HTR-8/SVneo (cell line): ENCODE data around the gene DGKD.

Source experiments
- DNase-seq: peaks from one replicate; pipeline ENCODE4 v3.0.0; 2011; ENCODE audit warnings: low spot score, mixed read lengths; ENCODE audit not compliant: insufficient read length
- FAIRE-seq: peaks from 2 replicates; lab custom pipeline; 2011; peaks lifted over from hg19 to GRCh38; lab: Jason Lieb, UNC

DGKD gene

GRCh38 chr2:233469261-233470010, 115.1 kb downstream of the DGKD start:
- FAIRE-seq (no peak), DNase-seq (no peak)

GRCh38 chr2:233470011-233470687, 115.9 kb downstream of the DGKD start:
- FAIRE-seq (no peak), DNase-seq (no peak)

GRCh38 chr2:233470839-233471238, 116.5 kb downstream of the DGKD start:
- FAIRE-seq = no peak
- no peak for DNase-seq

GRCh38 chr2:233471291-233472035, 117.2 kb downstream of the DGKD start:
- FAIRE-seq (no peak), DNase-seq (no peak)

- no peak for DNase-seq
- no peak for FAIRE-seq
Measured at GRCh38 chr2:233473386-233473791, 119.1 kb downstream of the DGKD start.

- DNase-seq (no peak), FAIRE-seq (no peak)
Measured at GRCh38 chr2:233473878-233474277, 119.6 kb downstream of the DGKD start.

- no peak for DNase-seq
- FAIRE-seq = no peak
Measured at GRCh38 chr2:233474308-233475160, 120.2 kb downstream of the DGKD start.

GRCh38 chr2:233476063-233476410, 121.7 kb downstream of the DGKD start:
- DNase-seq (no peak), FAIRE-seq (no peak)

GRCh38 chr2:233476651-233477547, 122.6 kb downstream of the DGKD start:
- no peak for DNase-seq
- FAIRE-seq = no peak

GRCh38 chr2:233477548-233478433, 123.5 kb downstream of the DGKD start:
- no peak for DNase-seq
- FAIRE-seq = no peak

- FAIRE-seq = no peak
- DNase-seq = no peak
Measured at GRCh38 chr2:233479616-233480489, 125.6 kb downstream of the DGKD start.

GRCh38 chr2:233480490-233481202, 126.4 kb downstream of the DGKD start:
- DNase-seq = no peak
- FAIRE-seq = no peak

- no peak for FAIRE-seq
- no peak for DNase-seq
Measured at GRCh38 chr2:233481368-233482142, 127.3 kb downstream of the DGKD start.

GRCh38 chr2:233482616-233483015, 128.3 kb downstream of the DGKD start:
- DNase-seq (no peak), FAIRE-seq (no peak)

- DNase-seq (no peak), FAIRE-seq (no peak)
Measured at GRCh38 chr2:233485726-233486125, 131.4 kb downstream of the DGKD start.

GRCh38 chr2:233486357-233486756, 132.1 kb downstream of the DGKD start:
- no peak for FAIRE-seq
- DNase-seq = no peak
